ENCODE measurements around the gene TUBA4B. TPM values are rescaled to one million over a fixed set of nuclear protein-coding genes. Genes with fewer than 3 reads are reported as not detected.

Gene TUBA4B
- not detected for total RNA-seq

DNA sequence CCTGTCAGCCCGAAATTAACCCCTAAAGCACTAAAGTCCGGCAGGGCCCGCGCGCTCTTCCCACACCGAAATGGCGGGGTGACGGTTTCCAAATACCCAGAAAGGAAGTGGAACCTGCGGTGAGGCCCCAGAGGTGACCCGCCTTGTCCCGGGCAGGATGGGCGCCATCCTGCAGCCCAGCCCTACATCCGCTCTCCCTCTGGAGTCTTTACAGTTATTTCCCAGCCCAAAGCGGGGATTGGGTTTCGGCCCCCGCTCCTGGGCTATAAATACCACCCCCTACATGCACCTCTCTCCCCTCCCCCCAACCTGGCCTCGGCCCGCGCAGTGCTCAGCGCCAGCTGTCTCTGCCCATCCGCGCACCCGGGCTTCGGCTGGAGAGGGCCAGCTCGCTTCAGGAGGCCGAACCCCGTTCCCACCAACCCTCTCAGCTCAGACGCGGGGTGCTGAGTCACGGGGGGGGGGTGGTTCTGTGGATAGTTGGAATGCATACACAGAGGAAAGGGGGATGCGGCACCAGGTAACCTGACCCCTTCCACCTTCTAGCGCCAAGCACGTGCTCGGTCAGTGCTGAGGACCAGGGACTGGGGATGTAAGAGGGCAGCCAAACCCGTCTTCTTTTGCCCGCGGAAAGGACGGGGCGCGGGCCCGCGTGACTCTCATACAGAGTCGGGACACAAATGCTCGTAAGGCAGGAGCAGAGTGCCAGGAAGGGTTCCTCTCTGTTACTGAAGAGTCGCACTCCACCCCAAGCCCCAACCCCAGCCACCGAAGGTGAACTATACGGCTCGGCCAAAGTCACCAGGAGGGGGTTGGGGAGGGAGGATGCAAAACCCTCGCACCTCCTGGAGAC is at the start of gene TUBA4B:
TUBA4B (plus strand) TSS at position 344 of the 853 bp plus-strand sequence; CDS start at position 509, 165 bp downstream.

DNA sequence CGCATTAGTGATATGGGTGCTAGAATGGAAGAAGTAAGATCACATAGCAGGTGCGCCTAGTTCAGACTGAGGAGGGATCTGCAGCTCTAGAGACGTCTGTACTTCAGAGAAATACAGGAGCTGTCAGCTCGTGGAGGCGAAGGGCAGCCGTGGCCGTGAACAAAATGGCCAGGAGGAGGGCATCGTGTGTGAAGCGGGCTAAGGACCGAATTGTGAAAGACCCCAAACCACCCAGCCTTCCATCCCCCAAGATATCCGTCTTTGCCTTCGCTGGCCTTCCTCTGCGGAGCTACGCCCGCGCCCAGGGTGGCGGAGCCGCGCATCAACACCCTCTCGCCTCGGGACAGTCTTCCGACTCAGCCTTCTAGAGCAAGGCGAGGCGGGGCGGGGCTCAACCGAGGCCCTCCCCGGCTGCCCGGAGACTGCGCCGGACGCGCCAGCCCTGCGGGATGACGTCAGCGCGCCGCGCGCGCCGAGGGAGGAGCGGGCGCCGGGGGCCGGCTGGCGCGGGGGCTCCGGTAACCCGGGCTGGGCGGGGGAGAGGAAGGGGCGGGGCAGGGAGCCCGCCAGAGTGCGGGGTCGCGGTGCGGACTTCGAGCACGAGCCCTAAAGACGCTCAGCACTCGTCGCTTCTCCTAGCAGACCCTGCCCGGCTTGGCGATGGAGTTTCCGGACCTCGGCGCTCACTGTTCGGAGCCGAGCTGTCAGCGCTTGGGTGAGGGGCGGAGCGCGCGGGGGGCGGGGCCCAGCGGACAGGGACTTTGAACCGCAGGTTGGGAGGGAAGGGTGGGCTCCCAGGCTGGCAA is 46.5 kb upstream of the TUBA4B start, which contains the start of gene ZFAND2B:
ZFAND2B (plus strand) TSS at position 455 of the 806 bp plus-strand sequence; CDS start at position 661, 206 bp downstream.

DNA sequence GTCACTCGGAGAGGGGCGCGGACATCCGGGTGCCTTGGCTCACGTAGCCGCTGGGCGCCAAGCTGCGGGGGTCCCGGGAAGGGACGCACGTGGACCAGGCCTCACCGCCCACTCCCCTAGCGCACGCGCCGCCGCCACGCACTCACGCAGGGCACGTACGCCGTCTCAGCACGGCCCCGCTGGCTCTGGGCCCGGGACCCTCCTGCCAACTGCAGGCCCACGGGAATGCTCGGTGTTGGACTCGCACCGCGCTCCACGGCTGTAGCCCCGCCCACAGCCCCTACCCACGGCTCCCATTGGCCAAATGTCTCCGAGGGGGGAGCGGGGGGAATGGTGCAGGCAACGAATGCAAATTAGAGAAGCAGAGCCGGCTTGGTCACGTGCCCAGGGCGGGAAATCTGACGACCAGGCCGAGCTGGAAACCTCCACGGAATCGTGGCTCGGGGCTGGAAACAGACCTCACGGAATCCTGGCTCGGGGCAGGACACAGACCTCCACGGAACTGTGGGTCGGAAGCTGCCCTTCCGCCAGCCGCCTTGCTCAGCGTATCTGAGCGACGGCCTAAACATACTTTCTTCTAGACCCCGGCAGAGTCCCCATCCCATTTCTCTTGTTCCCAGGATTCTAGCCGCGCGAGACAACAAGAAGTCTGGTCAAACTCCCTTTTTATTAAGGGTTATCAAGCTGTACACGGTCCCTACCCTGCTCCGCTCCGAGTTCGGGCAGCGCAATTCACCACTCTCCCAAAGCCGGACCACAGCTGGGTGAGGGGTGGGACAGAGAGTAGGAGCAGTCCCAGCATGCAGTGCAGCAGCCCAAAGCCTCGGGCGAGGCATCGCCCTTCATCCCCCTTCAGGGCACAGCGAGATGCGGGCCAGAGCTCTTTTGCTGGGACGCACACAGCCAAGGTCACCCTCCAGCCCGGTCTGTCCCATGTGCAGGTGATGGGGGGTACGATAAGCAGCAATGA is 34.0 kb upstream of the TUBA4B start, which contains the start of gene ABCB6:
ABCB6 (minus strand) TSS at position 227 of the 970 bp plus-strand sequence. CDS start 285 bp downstream, outside the sequence.

DNA sequence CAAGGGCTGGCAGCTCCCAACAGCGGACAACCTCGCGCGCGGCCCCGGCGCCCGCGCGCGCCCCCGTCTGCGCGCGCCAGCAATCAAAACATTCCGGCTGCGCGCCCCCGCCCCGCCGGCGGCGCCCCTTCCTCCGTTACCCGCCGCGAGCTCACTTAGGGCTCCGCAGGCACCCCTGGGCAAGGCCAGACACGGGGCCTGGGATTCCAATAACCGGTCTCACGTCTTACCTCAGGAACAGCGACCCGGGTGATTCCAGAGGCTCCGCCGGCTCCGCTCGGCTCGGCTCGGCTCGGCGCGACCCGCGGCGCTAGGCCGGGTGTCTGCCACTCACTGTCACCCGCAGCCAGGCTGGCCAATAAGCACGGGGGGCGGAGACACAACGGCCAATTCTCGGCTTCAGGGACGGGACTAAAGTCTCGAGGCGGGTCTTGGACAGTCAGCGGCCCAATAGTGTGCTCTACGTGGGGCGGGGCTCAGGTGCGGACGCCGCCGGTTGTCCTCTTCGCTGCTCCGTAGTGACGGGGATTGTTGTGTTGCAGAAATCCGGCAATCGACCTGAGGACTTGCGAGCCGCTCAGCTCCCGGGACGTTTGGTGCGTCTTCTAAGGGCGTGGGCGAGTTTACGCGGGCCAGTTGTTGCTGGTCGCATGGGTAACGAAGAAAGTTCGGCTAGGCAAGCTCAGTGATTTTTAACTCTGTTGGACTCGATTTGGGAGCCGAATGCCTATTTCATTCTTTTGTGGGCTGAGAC is 23.6 kb upstream of the TUBA4B start, which contains the start of the genes ANKZF1 and ATG9A:
ANKZF1 (plus strand) TSS at position 502 of the 754 bp plus-strand sequence. CDS start 452 bp downstream, outside the sequence.
ATG9A (minus strand) TSS at position 332 of the 754 bp plus-strand sequence. CDS start 1,612 bp downstream, outside the sequence.

DNA sequence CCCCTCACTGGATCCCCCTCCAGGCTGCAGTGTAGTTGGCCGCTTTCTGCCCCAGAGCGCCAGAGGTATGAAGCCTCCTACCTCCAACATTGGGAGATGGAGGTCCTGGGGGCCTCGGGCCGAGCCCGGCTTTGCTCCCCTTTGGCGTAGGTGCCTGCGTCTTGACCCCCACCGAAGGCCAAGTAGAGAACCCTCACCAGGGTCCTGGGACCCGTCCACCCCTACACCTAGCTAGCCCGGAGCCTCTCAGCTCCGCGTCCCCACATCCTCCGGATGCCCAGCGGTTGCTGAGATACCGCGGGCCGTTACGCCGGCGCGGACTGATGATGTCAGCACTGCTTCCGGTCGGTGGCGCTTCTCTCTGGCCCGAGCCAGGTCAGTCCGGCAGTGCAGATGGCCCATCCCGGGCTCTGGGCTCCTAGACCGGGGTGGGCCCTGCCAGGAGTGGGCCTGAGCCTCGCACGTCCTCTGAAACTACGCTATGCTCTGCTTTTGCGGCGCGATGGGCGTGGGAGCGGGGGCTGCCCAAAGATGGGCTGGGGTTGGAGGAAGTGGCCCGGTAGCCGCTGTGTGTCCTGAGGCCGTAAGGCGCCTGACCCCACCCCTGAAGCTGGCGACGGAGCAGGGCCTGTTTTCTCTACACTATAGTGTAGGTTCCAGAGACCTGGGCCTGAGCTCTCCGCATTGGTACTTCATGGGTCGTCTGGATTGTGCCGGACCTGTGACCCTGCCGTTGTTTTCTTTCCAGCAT is 7.7 kb upstream of the TUBA4B start, which contains the start of the genes GLB1L and STK16:
GLB1L (minus strand) TSS at position 297 of the 751 bp plus-strand sequence. CDS start 1,871 bp downstream, outside the sequence.
STK16 (plus strand) TSS at position 332 of the 751 bp plus-strand sequence. CDS start 521 bp downstream, outside the sequence.

DNA sequence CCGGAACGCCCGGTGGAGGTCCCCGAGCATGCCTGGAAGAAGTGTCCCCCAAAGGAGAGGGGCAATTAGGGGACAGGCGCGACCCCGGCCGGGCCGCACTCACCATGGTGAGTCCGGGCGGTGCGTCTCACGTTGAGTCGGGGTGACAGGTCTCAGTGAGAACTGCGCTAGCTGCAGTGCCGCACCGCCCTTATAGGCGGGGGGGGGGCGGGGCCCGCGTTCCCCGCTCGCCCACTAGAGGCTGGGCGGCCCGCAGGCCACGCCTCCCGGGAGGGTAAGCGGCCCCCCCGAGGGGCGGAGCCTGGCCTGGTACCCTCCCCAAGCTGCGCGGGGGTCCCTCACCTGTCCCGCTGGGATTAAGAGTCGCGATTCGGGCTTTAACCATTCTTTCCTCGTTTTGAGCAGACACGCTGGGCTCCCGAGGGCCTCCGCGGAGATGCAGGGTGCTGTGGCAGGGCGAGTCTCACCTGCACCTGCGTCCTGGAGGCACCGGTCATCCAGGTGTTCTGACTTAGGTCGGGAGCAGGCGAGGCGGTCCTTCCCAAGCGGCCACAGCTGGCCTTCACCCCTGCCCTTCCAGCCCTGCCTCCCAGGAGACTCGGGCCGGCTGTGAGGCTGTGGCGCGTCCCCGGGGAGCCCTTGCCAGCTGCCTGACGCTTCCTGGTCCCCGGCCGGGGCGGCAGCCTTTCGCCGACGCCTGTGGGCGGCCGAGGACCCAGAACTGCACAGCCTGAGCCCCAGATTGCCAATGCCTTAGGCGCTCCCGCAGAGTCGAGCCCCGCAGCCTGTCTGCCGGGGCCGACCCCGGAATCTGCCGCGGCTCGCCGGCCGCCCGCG is 928 bp downstream of the TUBA4B start, which contains the start of gene TUBA4A:
TUBA4A (minus strand) TSS at position 166 of the 837 bp plus-strand sequence; CDS start at position 106, 60 bp downstream.

DNA sequence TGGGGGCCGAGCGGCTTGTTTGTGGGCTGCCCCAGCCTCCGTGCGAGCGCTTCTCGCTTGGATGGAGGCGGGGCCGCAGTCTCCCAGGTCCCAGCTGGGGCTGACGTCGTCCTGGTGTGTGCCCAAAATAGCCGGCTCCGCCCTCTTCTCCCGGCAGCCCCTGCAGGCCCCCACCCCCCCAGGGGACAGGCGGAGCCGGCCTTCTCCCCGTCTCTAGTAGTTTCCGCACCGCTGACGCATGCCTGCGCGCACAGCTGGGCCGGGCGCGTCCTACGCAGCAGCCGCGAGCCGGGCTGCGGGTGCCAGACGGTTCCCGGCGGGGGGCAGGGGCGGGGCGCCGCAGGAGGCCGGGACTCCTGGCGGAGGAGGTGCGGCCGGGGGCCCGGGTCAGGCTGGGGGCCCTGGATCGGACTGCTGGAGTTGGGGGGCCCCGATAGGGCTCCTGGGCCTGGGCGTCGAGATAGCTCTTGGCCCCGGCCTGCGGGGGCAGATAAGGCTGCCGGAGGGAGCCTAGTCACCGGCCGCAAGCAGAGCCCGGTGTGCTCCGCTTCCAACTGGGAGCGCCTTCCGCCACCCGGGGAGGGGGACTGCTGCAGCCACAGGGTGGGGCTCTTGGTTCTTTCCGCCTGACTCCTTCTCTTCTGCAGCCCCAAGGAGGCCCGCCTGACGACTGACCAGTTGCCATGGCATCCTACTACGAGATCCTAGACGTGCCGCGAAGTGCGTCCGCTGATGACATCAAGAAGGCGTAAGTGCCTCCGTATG is 26.3 kb downstream of the TUBA4B start, which contains the start of gene DNAJB2:
DNAJB2 (plus strand) TSS at position 216 of the 765 bp plus-strand sequence; CDS start at position 684, 468 bp downstream.

DNA sequence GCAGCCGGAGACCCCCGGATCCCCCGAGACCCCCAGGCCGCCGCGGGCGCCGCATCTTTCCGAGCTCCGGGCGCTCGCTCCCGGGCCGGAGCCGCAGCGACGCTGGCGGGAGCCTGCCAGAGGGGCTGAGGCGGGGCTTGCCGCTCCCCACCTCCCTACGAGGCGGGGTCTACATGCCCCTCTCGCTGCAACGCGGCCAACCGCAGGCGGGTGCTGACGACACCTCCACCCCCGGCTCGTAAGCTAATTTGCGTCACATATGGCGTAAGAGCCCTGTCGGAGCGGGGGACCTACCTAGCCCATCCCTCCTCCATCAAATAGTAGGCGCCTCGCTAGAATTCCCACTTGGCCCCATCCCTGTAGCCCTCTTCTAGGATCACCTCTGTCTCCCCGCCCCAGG is 56.2 kb downstream of the TUBA4B start, which contains the start of gene PTPRN:
PTPRN (minus strand) TSS at position 124 of the 400 bp plus-strand sequence; CDS start at position 55, 69 bp downstream.

Small RNA genes within 50 kb of the gene (small RNA-seq; reads per million reads assigned to genes)
- 1.3 reads per million, percentile 74 among the genes with 10 or more reads in this experiment for gene MIR153-1 (ENCODE audit: low replicate concordance)

Other genes starting within 250 kb of the TUBA4B start
- 0.63 TPM for gene CFAP65, start 211.7 kb upstream of the TUBA4B start, total RNA-seq
- not detected for gene IHH, start 192.3 kb upstream of the TUBA4B start, total RNA-seq
- 12.2 TPM for gene NHEJ1, start 92.4 kb upstream of the TUBA4B start, total RNA-seq
- 0.63 TPM for gene SLC23A3, start 83.2 kb upstream of the TUBA4B start, total RNA-seq
- 27.5 TPM for gene CNPPD1, start 76.3 kb upstream of the TUBA4B start, total RNA-seq
- 68.9 TPM for gene RETREG2, start 75.0 kb upstream of the TUBA4B start, total RNA-seq
- 17.5 TPM for gene ZFAND2B, start 46.5 kb upstream of the TUBA4B start, total RNA-seq
- gene ABCB6, start 34.3 kb upstream of the TUBA4B start, total RNA-seq: 47.9 TPM
- 31.9 TPM for gene ATG9A, start 23.6 kb upstream of the TUBA4B start, total RNA-seq
- 79.2 TPM for gene ANKZF1, start 23.4 kb upstream of the TUBA4B start, total RNA-seq
- 3.4 TPM for gene GLB1L, start 7.8 kb upstream of the TUBA4B start, total RNA-seq
- gene STK16, start 7.8 kb upstream of the TUBA4B start, total RNA-seq: 16.9 TPM
- gene TUBA4A, start 675 bp downstream of the TUBA4B start, total RNA-seq: 0.94 TPM
- gene DNAJB2, start 26.1 kb downstream of the TUBA4B start, total RNA-seq: 103 TPM
- gene PTPRN, start 56.2 kb downstream of the TUBA4B start, total RNA-seq: 30.7 TPM
- not detected for gene RESP18, start 79.5 kb downstream of the TUBA4B start, total RNA-seq
- gene DNPEP, start 134.7 kb downstream of the TUBA4B start, total RNA-seq: 17.2 TPM
- gene DES, start 165.1 kb downstream of the TUBA4B start, total RNA-seq: not detected
- 24.7 TPM for gene SPEG, start 181.6 kb downstream of the TUBA4B start, total RNA-seq
- gene GMPPA, start 245.6 kb downstream of the TUBA4B start, total RNA-seq: 11.3 TPM